HG02943 (cell line): ENCODE results near the gene HS3ST6.
"Not testable (repeated sequence)": the region's sequence is repeated elsewhere in the genome, so short reads cannot be mapped to it uniquely, and the experiment has no call there.

Source experiments
- ATAC-seq: cut with Tn5 transposase; IDR thresholded peaks from one replicate; pipeline ENCODE4 v1.9.1; 2021; ENCODE audit warnings: mild to moderate bottlenecking, low read depth, moderate library complexity; ENCODE audit not compliant: unreplicated experiment

The HS3ST6 gene

DNA sequence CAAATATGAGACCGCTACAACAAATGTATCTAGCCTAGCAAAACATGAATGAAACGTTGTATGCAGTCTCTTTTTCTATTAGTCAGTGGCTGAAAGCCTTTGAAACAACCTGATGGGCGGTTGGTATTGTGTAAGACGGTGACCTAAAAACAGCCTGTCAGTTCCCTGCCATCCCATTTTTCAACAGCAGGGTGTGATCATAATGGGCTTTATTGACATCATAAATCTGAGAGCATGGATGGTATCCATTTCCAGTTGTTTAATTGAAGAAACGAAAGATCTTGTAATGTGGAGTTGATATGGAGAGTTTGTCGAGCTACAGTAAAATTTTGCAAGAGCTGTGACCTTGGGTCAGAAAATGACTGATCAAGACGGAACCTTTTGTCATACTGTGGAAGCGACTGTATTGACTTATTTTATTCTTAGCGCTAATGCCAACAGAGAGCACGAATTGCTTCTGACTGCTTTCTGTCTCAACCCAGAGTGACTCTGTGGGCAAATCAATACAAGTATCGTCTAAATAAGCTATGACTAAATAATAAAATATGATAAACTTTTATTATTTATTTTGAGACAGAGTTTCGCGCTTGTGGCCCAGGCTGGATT is 34.0 kb downstream of the HS3ST6 start:
- no peak for ATAC-seq

DNA sequence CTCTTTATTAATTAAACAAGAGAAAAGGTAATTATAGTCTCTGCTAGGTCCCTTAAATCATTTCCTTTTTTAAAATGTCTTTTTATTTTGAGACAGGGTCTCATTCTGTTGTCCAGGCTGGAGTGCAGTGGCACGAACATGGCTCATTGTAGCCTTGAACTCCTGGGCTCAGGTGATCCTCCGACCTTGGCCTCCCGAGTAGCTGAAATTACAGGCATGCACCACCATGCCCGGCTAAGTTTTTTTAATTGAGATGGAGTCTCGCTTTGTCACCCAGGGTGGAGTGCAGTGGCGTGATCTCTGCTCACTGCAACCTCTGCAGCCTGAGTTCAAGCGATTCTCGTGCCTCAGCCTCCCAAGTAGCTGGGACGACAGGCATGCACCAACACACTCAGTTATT is 37.0 kb downstream of the HS3ST6 start:
- ATAC-seq, result not testable (repeated sequence)

DNA sequence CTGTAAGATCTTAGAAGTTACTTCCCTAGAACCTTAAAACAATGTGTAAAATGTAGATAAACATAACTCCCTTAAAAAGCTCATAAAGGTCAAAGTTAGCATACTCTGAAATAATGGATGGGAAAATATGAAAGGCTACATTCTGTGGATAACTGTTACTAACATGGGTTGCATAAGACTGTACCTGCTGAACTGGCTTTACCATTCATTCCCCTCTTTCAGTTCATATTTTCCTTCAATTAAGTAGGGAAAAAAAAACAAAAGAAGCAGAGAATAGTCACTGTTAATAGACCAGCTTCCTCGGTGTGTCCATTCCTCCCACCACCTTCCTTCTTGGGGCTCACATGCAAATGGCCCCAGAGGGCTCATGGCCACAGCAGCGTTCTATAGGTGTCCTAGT is 38.7 kb downstream of the HS3ST6 start:
- ATAC-seq, result no peak

DNA sequence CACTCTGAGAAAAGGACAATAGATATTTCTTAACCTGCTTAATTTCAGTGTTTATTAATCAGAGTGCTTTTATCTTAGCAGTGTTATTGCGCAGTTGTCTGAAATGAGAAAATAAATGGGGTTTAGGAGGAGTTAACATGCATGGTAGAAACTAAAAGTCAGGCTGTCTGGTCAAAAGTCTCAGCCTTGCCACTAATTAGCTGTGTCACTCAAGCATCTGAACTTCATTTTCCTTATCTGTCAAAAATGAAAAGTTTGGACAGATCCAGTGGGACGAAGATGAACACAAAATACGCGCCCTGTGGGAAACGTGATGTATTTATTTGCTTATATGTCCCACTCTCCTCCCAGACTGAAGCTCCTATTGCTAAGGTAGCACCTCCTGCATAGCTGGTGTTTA is 40.0 kb downstream of the HS3ST6 start:
- ATAC-seq, result no peak

DNA sequence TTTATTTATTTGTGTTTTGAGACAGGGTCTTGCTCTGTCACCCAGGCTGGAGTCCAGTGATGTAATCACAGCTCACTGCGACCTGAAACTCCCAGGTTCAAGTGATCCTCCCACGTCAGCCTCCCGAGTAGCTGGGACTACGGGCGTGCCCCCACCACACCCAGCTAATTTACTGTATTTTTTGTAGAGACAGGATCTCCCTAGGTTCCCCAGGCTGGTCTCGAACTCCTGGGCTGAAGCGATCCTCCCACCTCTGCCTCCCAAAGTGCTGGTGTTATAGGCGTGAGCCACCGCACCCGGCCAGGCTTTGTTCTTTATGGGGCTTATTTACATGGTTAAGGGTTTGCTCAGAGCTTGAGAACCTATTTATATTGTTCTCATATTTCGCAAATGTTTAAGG is 40.4 kb downstream of the HS3ST6 start:
- no peak for ATAC-seq

DNA sequence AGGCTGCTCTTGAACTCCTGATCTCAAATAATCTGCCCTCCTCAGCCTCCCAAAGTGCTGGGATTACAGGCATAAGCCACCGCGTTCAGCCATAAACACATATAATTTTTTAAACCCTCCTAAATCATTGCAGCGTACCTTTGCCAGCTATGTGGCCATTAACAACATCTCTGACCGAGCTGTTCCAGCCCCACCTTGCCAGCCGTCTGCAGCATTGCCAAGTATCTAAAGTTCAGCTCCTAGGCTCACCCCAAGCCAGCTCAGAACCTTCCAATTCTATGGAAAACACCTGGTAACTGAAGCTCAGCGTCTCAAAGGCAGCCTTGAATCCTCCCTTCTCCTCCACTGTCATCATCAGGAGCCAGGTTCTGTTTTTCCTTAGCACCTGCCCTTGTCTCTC is 41.1 kb downstream of the HS3ST6 start:
- ATAC-seq, result no peak

DNA sequence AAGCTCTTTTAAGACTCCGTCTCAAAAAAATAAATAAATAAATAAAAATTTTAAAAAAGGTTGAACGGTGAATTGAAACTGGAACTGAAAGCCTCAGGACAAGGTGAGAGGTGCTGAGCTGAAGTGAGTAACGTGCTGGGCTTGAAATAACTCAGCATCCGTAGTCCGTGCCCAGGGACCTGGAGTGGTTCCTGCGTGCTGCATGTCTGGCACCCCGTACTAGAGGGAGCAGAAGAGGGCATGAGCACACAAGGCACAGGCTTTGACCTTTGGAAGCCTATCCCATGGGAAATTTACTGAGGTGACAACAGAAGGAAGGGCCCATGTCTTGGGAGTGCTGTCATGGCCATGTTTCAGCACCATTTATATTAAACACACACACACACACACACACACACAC is 41.7 kb downstream of the HS3ST6 start:
- ATAC-seq, result no peak

DNA sequence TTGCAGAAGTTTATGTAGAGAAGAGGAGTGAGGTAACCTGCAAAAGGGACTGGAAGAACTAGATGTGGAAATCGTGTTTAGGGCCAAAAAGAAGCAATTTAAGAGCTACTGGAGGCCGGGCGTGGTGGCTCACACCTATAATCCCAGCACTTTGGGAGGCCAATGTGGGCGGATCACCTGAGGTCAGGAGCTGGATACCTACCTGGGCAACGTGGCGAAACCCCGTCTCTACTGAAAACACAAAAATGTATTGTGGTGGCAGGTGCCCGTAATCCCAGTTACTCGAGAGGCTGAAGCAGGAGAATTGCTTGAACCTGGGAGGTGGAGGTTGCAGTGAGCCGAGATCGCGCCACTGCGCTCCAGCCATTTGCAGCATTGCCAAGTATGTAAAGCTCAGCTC is 42.1 kb downstream of the HS3ST6 start:
- ATAC-seq, result not testable (repeated sequence)

DNA sequence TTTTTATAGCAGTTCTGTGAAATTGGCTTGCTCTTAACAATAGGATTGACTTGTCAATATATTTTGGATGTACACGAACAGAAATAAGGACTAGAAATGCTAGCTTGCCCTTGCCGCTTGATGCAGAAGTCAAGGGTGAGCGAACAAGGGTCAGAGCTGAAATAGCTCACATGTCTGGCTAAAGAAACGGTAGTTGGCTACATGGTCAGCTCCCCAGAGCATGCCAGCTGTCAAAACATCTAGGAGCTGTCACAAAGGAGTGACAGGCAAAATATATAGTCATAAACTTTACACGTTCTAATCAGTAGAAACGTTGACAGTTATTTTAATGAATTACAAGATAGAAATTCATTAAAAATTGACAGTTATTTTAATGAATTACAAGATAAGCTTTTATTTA is 43.4 kb downstream of the HS3ST6 start:
- no peak for ATAC-seq

DNA sequence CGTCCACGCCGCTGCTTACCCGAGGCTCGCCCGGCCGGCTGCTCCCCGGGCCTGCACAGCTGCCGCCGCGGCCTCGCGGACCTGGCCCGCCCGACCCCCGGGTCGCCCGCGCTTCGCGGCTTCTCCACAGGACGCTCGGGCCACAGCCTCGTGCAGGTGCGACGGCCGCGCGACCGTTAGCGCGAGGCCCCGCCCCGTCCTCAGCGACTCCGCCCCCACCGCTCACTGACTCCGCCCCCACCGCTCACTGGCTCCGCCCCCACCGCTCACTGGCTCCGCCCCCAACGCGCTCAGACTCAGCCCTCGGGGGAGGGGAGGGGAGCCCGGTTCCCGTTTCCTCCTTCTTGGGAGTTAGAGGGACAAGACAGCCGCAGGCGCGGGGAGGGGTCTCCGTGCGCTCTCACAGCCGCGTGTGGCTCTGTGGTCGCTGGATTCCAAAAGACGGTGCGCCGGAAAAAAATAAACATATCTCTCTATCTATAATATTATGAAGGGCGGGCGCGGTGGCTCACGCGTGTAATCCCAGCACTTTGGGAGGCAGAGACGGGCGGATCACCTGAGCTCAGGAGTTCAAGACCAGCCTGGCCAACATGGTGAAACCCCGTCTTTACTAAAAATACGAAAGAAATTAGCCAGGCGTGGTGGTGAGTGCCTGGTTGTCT is 46.1 kb downstream of the HS3ST6 start, which contains the start of gene MEIOB:
MEIOB (minus strand) TSS at position 191 of the 662 bp plus-strand sequence. CDS start 3,989 bp downstream, outside the sequence.
- no peak for ATAC-seq

DNA sequence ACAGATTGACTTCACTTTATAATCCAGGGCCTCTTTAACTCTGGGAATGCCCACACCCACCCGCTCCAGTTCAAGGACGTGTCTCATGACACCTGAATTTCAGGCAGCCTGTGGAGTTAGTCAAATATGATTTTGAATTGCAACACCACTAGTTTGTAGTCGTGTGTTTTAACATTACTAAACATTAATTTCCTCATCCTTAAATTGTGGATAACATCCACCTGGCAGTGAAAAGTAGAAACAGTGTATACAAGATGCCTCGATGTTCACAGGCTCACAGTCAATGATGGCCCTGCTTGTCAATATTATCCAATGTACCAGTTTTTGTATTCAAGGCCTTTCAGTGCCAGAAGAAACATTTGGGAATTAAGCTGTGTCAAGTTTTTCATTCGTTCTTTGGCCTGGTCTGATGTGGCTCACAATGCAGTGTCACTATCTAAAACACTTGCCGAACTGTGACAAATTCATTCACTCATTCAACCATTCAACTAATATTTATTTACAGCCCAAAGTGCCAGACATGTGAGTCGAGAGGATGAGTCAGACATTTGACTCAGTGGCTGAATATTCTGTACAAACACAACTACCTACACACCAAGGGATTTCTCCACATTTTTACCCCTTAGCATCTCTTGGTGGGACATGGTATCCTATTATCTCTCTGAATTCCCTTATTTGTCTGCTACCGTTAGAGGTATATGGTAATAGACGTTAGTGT is 47.7 kb downstream of the HS3ST6 start:
- ATAC-seq, result no peak

DNA sequence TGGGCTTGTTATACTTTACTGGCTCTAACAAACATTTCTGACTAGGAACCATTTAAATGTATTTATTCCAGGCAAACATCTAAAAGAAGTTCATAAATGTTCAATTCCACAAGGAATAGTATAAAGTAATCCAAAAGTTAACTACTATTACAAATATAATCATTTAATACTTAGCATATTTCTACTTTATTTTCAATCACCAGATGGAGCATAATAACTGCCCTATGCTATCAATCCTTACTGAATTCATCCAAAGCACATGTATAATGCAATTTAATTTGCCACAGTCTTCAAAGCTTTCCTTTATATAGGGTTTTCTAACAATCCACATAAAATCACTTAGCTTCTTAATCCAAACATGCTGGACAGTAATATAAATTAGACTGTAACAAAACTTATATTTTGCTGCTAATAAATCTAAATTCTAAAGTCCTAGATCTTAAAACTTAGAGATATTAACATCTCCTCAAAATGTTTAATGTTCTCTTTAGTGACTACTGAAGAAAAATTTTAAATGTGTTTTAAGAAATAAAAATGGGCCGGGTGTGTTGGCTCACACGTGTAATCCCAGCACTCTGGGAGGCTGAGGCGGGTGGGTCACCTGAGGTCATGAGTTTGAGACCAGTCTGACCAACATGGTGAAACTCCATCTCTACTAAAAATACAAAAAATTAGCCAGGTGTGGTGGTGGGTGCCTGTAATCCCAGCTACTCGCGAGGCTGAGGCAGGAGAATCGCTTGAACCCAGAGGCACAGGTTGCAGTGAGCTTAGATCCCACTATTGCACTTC is 52.1 kb downstream of the HS3ST6 start:
- ATAC-seq, result no peak

DNA sequence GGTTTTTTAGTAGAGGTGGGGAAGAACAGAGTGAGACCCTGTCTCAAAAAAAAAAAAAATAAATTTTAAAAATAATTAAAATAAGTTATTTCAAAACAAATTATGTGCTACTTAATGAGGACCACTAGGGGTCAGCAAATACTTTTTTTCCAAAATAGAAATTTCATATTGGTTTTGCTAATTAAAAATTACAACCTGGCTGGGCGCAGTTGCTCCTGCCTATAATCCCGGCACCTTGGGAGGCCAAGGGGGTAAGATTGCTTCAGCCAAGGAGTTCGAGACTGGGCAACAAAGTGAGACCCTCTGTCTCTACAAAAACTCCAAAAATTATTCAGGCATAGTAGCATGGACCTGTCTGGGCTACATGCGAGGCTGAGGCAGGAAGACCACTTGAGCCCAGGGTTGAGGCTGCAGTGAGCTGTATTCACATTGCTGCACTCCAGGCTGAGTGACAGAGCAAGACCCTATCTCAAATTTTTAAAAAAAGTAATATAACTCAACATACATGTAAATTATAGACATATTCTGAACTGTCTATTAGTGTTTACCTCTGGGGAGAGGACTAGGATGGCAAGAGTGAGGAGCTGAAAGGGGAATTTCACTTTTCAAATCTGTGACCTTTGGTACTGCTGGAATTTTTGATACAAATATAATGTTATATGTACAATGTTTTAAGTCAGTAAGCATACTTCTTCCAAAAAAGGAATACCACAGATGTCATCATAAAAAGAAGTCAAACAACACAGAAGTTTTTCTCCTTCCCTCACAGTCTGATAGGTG is 54.3 kb downstream of the HS3ST6 start:
- no peak for ATAC-seq

DNA sequence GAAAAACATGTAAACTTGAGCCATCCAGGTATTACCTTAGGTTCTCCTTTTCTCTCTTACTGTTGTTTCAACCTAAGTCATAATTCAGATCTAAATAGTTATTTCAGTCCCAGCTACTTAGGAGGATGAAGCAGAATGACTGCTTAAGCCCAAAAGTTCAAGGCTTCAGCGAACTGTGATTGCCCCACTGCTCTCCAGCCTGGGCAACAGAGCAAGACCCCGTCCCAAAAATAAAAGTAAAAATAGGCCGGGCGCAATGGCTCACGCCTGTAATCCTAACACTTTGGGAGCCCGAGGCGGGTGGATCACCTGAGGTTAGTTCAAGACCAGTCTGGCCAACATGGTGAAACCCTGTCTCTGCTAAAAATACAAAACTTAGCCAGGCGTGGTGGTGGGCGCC is 55.8 kb downstream of the HS3ST6 start:
- ATAC-seq, result no peak

DNA sequence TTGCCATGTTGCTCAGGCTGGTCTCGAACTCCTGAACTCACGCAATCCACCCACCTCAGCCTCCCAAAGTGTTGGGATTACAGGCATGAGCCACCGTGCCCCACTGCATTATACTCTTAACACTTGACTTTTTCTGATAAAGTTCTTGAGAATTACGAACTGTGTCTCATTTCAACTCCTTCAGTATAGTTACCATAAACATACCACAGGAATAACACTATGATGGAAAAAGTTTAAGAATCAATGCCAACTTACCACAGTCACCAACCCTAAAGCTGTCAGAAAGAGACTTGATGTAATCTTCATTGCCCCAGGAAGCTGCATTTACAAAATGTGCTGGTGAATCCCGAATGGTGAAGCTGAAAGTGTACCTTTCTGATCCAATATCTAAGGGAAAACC is 56.5 kb downstream of the HS3ST6 start:
- no peak for ATAC-seq
